OCI-LY7 (cell line): ENCODE results near the gene LMTK3. TPM values are rescaled to one million over a fixed set of nuclear protein-coding genes. Genes with fewer than 3 reads are reported as not detected.

Source experiments
- BruUV-seq: library from RNA; stranded (reverse); fragments of 400-500 nt; replicated peaks from 2 replicates; lab custom pipeline; 2021; lab: Mats Ljungman, UMichigan
- CTCF ChIA-PET: fragments of 300-600 bp; sonication (Branson Sonifier 250); formaldehyde crosslinking; loops from one replicate; lab custom pipeline; 2022; ENCODE audit warnings: antibody characterized with exemption; ENCODE audit not compliant: unreplicated experiment; lab: Charles Lee
- POLR2A ChIA-PET: fragments of 300-600 bp; sonication (Branson Sonifier 250); formaldehyde crosslinking; loops from one replicate; lab custom pipeline; 2022; ENCODE audit warnings: antibody characterized with exemption; lab: Charles Lee
- DNase-seq: peaks from one replicate; pipeline ENCODE4 v3.0.0-alpha.2; 2015; ENCODE audit warnings: low spot score
- H2AFZ ChIP-seq: fragments of 200-600 bp; sonication (generic), shearing (Covaris generic); 2 replicates; pipeline ENCODE4 v1.6.1; 2014; ENCODE audit warnings: mild to moderate bottlenecking, antibody characterized with exemption, low read length, moderate library complexity
- H3K27ac ChIP-seq: fragments of 200-600 bp; sonication (generic); 2 replicates; pipeline ENCODE4 v1.5.1; 2014; ENCODE audit warnings: mixed run types, low read depth, mild to moderate bottlenecking, moderate library complexity, low read length, inconsistent platforms; ENCODE audit not compliant: poor library complexity, severe bottlenecking
- H3K36me3 ChIP-seq: fragments of 200-600 bp; sonication (generic); 2 replicates; pipeline ENCODE4 v1.6.1; 2014; ENCODE audit warnings: mild to moderate bottlenecking, antibody characterized with exemption, low read length, moderate library complexity, mixed read lengths; ENCODE audit not compliant: insufficient read depth
- H3K4me1 ChIP-seq: fragments of 200-600 bp; sonication (generic); 2 replicates; pipeline ENCODE4 v1.5.1; 2014; ENCODE audit warnings: mild to moderate bottlenecking, low read length; ENCODE audit not compliant: insufficient read depth, poor library complexity, severe bottlenecking
- H3K4me2 ChIP-seq: fragments of 200-600 bp; sonication (generic); 2 replicates; pipeline ENCODE4 v1.6.1; 2014; ENCODE audit warnings: mild to moderate bottlenecking, low read length
- H3K4me3 ChIP-seq: fragments of 200-600 bp; sonication (generic); 2 replicates; pipeline ENCODE4 v1.5.1; 2014; ENCODE audit warnings: mild to moderate bottlenecking, low read depth, low read length; ENCODE audit not compliant: poor library complexity, severe bottlenecking
- H3K79me2 ChIP-seq: fragments of 200-600 bp; sonication (generic); 2 replicates; pipeline ENCODE4 v1.6.1; 2016; ENCODE audit warnings: low read depth, mild to moderate bottlenecking, low read length, moderate library complexity, mixed read lengths; ENCODE audit not compliant: insufficient read depth
- H3K9me2 ChIP-seq: fragments of 200-600 bp; sonication (generic); 2 replicates; pipeline ENCODE4 v1.6.1; 2016; ENCODE audit warnings: mild to moderate bottlenecking, low read length, mixed read lengths; ENCODE audit not compliant: insufficient read depth
- H3K9me3 ChIP-seq: fragments of 200-600 bp; sonication (generic); 2 replicates; pipeline ENCODE4 v1.6.1; 2014; ENCODE audit warnings: mild to moderate bottlenecking, mixed run types, low read length, mixed read lengths
- H4K20me1 ChIP-seq: fragments of 200-600 bp; sonication (generic); 2 replicates; pipeline ENCODE4 v1.6.1; 2014; ENCODE audit warnings: mild to moderate bottlenecking, antibody characterized with exemption, low read length, moderate library complexity, mixed read lengths; ENCODE audit not compliant: insufficient read depth
- CTCF ChIP-seq: fragments of 200-600 bp; sonication (generic); conservative IDR thresholded peaks from 2 replicates; pipeline ENCODE4 v1.5.1; 2014; ENCODE audit warnings: mild to moderate bottlenecking, antibody characterized with exemption, low read length, moderate library complexity, mixed read lengths
- EZH2phosphoT487 ChIP-seq: fragments of 200-600 bp; sonication (generic); IDR thresholded peaks from 2 replicates; pipeline ENCODE4 v1.6.1; 2018; ENCODE audit warnings: low read depth, borderline replicate concordance, mild to moderate bottlenecking, mixed run types, antibody characterized with exemption, low read length, moderate library complexity, mixed read lengths
- intact Hi-C: fragments of 100-400 bp; cut with micrococcal nuclease; formaldehyde crosslinking; loops from one replicate; pipeline ENCODE4 v1.10.0; 2022; ENCODE audit not compliant: unreplicated experiment
- total RNA-seq, 2 experiments: library from RNA; depleted of rRNA in 1 of 2; stranded (reverse); fragments of >200 nt in 1 of 2; shearing (Covaris generic) in 1 of 2; gene quantifications; 2 replicates each; pipeline ENCODE4 v1.2.3, GENCODE V29; 2014 to 2022

LMTK3 gene
- total RNA-seq, 2 experiments from 2014 or later: 1.3 to 9.7 TPM

GRCh38 chr19:48500830-48501493 lies 10.7 kb downstream of the LMTK3 start:
- H3K4me3 ChIP-seq: peak overlapping the region; percentile 58
- TF ChIP-seq EZH2phosphoT487 (no peak), CTCF (no peak)
- H3K4me2 ChIP-seq: peak overlapping the region; percentile 65
- CTCF ChIA-PET: no interaction called here
- POLR2A ChIA-PET: no interaction called here
- peaks cover 20% of the 10 kb centered on the region for H3K4me1 ChIP-seq
- no peak for DNase-seq
- H3K9me3 ChIP-seq: no peaks in the 10 kb centered on the region
- H3K9me2 ChIP-seq: no peaks in the 10 kb centered on the region
- BruUV-seq: no TSS peak
- H3K36me3 ChIP-seq: no peaks in the 10 kb centered on the region
- peak overlapping the region; percentile 36 for H3K27ac ChIP-seq
- no peaks in the 10 kb centered on the region for H3K79me2 ChIP-seq
- H4K20me1 ChIP-seq: no peaks in the 10 kb centered on the region
- peak overlapping the region; percentile 62; the same call in 1 of the 2 replicates for H2AFZ ChIP-seq
- intact Hi-C loops: no loop called here

GRCh38 chr19:48499316-48500090 lies 12.1 kb downstream of the LMTK3 start:
- Histone ChIP-seq H3K4me2 (no peak overlapping the region), H4K20me1 (no peaks in the 10 kb centered on the region), H3K27ac (no peak overlapping the region), H3K79me2 (no peaks in the 10 kb centered on the region), H3K4me1 (peaks cover 20% of the 10 kb centered on the region), H3K9me2 (no peaks in the 10 kb centered on the region), H3K9me3 (no peaks in the 10 kb centered on the region), H2AFZ (no peak overlapping the region), H3K36me3 (no peaks in the 10 kb centered on the region), H3K4me3 (no peak overlapping the region)
- no peak for DNase-seq
- POLR2A ChIA-PET: no interaction called here
- intact Hi-C loops: no loop called here
- no TSS peak for BruUV-seq
- TF ChIP-seq CTCF (no peak), EZH2phosphoT487 (no peak)
- CTCF ChIA-PET: no interaction called here
